GM23248 (cell line): ENCODE data around the gene UBN2. TPM values are rescaled to one million over a fixed set of nuclear protein-coding genes. Genes with fewer than 3 reads are reported as not detected.

Experiments used
- DNase-seq: peaks from one replicate; pipeline ENCODE4 v3.0.0-alpha.2; 2015
- H2AFZ ChIP-seq: fragments of 200-600 bp; sonication (generic); 2 replicates; pipeline ENCODE4 v1.6.1; 2016; ENCODE audit warnings: antibody characterized with exemption
- H3F3A ChIP-seq: fragments of 200-600 bp; sonication (generic); 2 replicates; pipeline ENCODE4 v1.6.1; 2016; ENCODE audit warnings: mild to moderate bottlenecking, antibody characterized with exemption, mixed run types; ENCODE audit not compliant: insufficient read depth
- H3K27ac ChIP-seq: fragments of 200-600 bp; sonication (generic); 2 replicates; pipeline ENCODE4 v1.5.1; 2016; ENCODE audit warnings: mild to moderate bottlenecking
- H3K27me3 ChIP-seq: fragments of 200-600 bp; sonication (generic); replicated peaks from 2 replicates; pipeline ENCODE4 v1.6.1; 2016; ENCODE audit warnings: mild to moderate bottlenecking; ENCODE audit not compliant: insufficient read depth
- H3K36me3 ChIP-seq: fragments of 200-600 bp; sonication (generic); 2 replicates; pipeline ENCODE4 v1.6.1; 2016; ENCODE audit warnings: low read depth, mild to moderate bottlenecking
- H3K4me1 ChIP-seq: fragments of 200-600 bp; sonication (generic); 2 replicates; pipeline ENCODE4 v1.6.1; 2016; ENCODE audit warnings: mild to moderate bottlenecking; ENCODE audit not compliant: insufficient read depth
- H3K4me2 ChIP-seq: fragments of 200-600 bp; sonication (generic); one replicate; pipeline ENCODE4 v1.6.1; 2016; ENCODE audit warnings: mild to moderate bottlenecking; ENCODE audit not compliant: unreplicated experiment
- H3K4me3 ChIP-seq: fragments of 200-600 bp; sonication (generic); 2 replicates; pipeline ENCODE4 v1.5.1; 2016; ENCODE audit warnings: mild to moderate bottlenecking
- H3K79me2 ChIP-seq: fragments of 200-600 bp; sonication (generic); 2 replicates; pipeline ENCODE4 v1.6.1; 2016; ENCODE audit warnings: mild to moderate bottlenecking; ENCODE audit not compliant: insufficient read depth
- H3K9ac ChIP-seq: fragments of 200-600 bp; sonication (generic); 2 replicates; pipeline ENCODE4 v1.6.1; 2016; ENCODE audit warnings: mild to moderate bottlenecking
- H3K9me2 ChIP-seq: fragments of 200-600 bp; sonication (generic); 2 replicates; pipeline ENCODE4 v1.6.1; 2016; ENCODE audit warnings: mixed run types, mild to moderate bottlenecking, moderate library complexity; ENCODE audit not compliant: insufficient read depth
- H3K9me3 ChIP-seq: fragments of 200-600 bp; sonication (generic); one replicate; pipeline ENCODE4 v1.6.1; 2017; ENCODE audit warnings: low read depth
- H4K20me1 ChIP-seq: fragments of 200-600 bp; sonication (generic); 2 replicates; pipeline ENCODE4 v1.6.0; 2016; ENCODE audit not compliant: insufficient read depth
- EZH2 ChIP-seq: fragments of 200-600 bp; sonication (generic); IDR thresholded peaks from 2 replicates; pipeline ENCODE4 v1.6.1; 2018; ENCODE audit warnings: antibody characterized with exemption, mild to moderate bottlenecking; ENCODE audit not compliant: insufficient read depth, poor library complexity, severe bottlenecking
- EZH2phosphoT487 ChIP-seq: fragments of 200-600 bp; sonication (generic); IDR thresholded peaks from 2 replicates; pipeline ENCODE4 v1.6.1; 2018; ENCODE audit warnings: antibody characterized with exemption, moderate library complexity, mild to moderate bottlenecking, low read depth; ENCODE audit not compliant: insufficient read depth
- WGBS, 2 experiments: methylation state at CpG; one replicate each; pipeline ENCODE4 v1.1.6; 2015 to 2017; ENCODE audit warnings: low lambda C conversion rate in 2 of 2, low coverage in 1 of 2; ENCODE audit errors: missing lambda C conversion rate in 2 of 2; 5-methylcytosine and 5-hydroxymethylcytosine counted together
- in situ Hi-C: fragments of 300-500 bp; cut with MboI; formaldehyde crosslinking; loops from 2 replicates; pipeline ENCODE4 v1.15.0; 2020
- polyA plus RNA-seq: library from polyadenylated mRNA; unstranded; fragments of >200 nt; fragmentation: Nextera tagmentation; extraction: Ambion mirVana; gene quantifications from 2 replicates; pipeline ENCODE4 v1.2.1, GENCODE V29; 2016
- total RNA-seq: library from RNA; depleted of rRNA; stranded (reverse); fragments of >200 nt; shearing (Covaris generic); gene quantifications from 2 replicates; pipeline ENCODE4 v1.2.3, GENCODE V29; 2014

The UBN2 gene
- total and polyA plus RNA-seq, 2 experiments from 2014 or later, result 1.0 to 3.2 TPM

DNA sequence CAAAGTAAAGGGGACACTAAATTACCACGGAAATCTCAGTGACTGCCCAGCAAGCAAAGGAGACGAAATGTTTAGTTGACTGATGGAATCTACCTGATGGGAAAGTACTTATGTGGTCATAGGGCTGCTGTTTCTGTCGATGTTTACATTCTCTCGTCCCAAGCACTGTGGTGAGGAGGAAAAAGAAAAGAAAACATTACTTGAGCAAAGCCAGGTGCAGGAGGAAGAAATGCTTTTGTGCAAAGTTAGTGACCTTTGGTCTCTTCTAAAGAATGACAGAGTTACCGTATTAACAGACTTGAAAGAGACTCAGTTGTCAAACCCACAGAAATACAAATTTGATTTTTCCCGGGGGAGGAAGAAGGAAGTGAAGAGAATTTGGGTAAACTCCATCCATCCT, 66.8 kb downstream of the UBN2 start:
- TF ChIP-seq EZH2 (no peak), EZH2phosphoT487 (no peak)
- Histone ChIP-seq H3K4me1 (no peaks in the 10 kb centered on the region), H4K20me1 (no peaks in the 10 kb centered on the region), H3K9me3 (no peaks in the 10 kb centered on the region), H3K27me3 (no peaks in the 10 kb centered on the region), H3K9me2 (no peaks in the 10 kb centered on the region), H3K4me2 (no peak overlapping the region), H3K79me2 (no peaks in the 10 kb centered on the region), H3F3A (no peaks in the 10 kb centered on the region), H3K9ac (no peak overlapping the region), H3K36me3 (peaks cover 13% of the 10 kb centered on the region; the same call in 1 of the 2 replicates), H2AFZ (no peak overlapping the region), H3K27ac (no peak overlapping the region), H3K4me3 (no peak overlapping the region)
- in situ Hi-C loops, result no loop called here
- WGBS, 2 experiments, result 65 to 71% methylated on average over 6 of the region's 6 CpGs
- DNase-seq, result no peak

GRCh38 chr7:139299296-139299695, 68.3 kb downstream of the UBN2 start:
- H3K4me3 ChIP-seq, result no peak overlapping the region
- H3K9ac ChIP-seq, result no peak overlapping the region
- no peaks in the 10 kb centered on the region for H3K4me1 ChIP-seq
- H2AFZ ChIP-seq, result no peak overlapping the region
- H3F3A ChIP-seq, result no peaks in the 10 kb centered on the region
- no peaks in the 10 kb centered on the region for H3K9me2 ChIP-seq
- H3K9me3 ChIP-seq, result no peaks in the 10 kb centered on the region
- in situ Hi-C loops, result no loop called here
- no peaks in the 10 kb centered on the region for H4K20me1 ChIP-seq
- H3K4me2 ChIP-seq, result no peak overlapping the region
- DNase-seq, result no peak
- 97 to 98% methylated on average over 2 of the region's 2 CpGs for WGBS, 2 experiments
- H3K79me2 ChIP-seq, result no peaks in the 10 kb centered on the region
- 0 out of 2 replicates have a peak, but pooled peaks cover 13% of the 10 kb centered on the region for H3K36me3 ChIP-seq
- H3K27me3 ChIP-seq, result no peaks in the 10 kb centered on the region
- H3K27ac ChIP-seq, result no peak overlapping the region
- TF ChIP-seq EZH2phosphoT487, result no peak
- no peak for TF ChIP-seq EZH2

GRCh38 chr7:139300390-139300789, 69.4 kb downstream of the UBN2 start:
- H3K9me2 ChIP-seq, result no peaks in the 10 kb centered on the region
- no peak overlapping the region for H3K4me2 ChIP-seq
- TF ChIP-seq EZH2 (no peak), EZH2phosphoT487 (no peak)
- H3F3A ChIP-seq, result no peaks in the 10 kb centered on the region
- no peak overlapping the region for H2AFZ ChIP-seq
- no peaks in the 10 kb centered on the region for H4K20me1 ChIP-seq
- in situ Hi-C loops, result no loop called here
- H3K27ac ChIP-seq, result no peak overlapping the region
- 74 to 79% methylated on average over 2 of the region's 2 CpGs for WGBS, 2 experiments
- 0 out of 2 replicates have a peak, but pooled peaks cover 13% of the 10 kb centered on the region for H3K36me3 ChIP-seq
- no peaks in the 10 kb centered on the region for H3K4me1 ChIP-seq
- no peaks in the 10 kb centered on the region for H3K27me3 ChIP-seq
- no peak overlapping the region for H3K4me3 ChIP-seq
- H3K79me2 ChIP-seq, result no peaks in the 10 kb centered on the region
- H3K9me3 ChIP-seq, result no peaks in the 10 kb centered on the region
- no peak overlapping the region for H3K9ac ChIP-seq
- DNase-seq, result no peak

GRCh38 chr7:139304517-139304916, 73.5 kb downstream of the UBN2 start:
- Histone ChIP-seq H3K4me2 (no peak overlapping the region), H3K9ac (no peak overlapping the region)
- TF ChIP-seq EZH2 (no peak), EZH2phosphoT487 (no peak)

DNA sequence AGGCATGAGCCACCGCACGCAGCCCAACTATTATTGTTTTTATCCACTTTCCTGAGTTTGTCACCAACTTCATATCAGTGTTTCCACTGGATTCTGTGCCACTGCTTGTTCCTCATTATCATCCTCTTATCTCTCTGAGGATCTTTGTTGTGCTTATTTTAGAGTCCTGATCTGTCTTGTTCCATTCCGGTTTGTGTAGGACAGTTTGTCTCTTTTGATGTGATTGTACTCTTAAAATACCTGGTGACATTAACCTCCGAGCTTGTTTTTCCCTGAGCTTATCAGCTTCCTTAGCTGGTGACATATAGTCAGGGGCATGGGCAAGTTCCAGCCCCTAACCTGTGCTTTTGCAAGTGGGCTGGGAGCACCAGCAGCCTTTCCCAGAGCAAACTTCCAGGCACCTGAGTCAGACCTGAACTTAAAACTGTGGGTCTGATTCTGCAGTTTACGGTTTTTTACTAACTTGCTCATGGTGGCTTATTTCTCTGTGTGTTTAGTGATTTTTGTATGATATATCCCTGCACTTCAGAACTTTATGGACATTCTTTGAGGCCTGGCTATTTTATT, 87.0 kb downstream of the UBN2 start:
- DNase-seq, result no peak
- Histone ChIP-seq H4K20me1 (no peaks in the 10 kb centered on the region), H3K4me1 (no peaks in the 10 kb centered on the region), H3K4me3 (no peak overlapping the region), H3K79me2 (no peaks in the 10 kb centered on the region), H3K4me2 (no peak overlapping the region), H3K27me3 (no peaks in the 10 kb centered on the region), H3K9me3 (no peaks in the 10 kb centered on the region), H2AFZ (no peak overlapping the region), H3K36me3 (no peaks in the 10 kb centered on the region), H3K9me2 (no peaks in the 10 kb centered on the region), H3K27ac (no peak overlapping the region), H3F3A (no peaks in the 10 kb centered on the region), H3K9ac (no peak overlapping the region)
- in situ Hi-C loops, result no loop called here
- no peak for TF ChIP-seq EZH2
- TF ChIP-seq EZH2phosphoT487, result no peak
- WGBS, 2 experiments, result 89 to 95% methylated on average over 5 of the region's 5 CpGs

More at GRCh38 chr7:139304517-139304916, 73.5 kb downstream of the UBN2 start:
- no peak for DNase-seq
- Histone ChIP-seq H3K4me3 (no peak overlapping the region), H3K4me1 (no peaks in the 10 kb centered on the region), H3K79me2 (no peaks in the 10 kb centered on the region), H3K36me3 (0 out of 2 replicates have a peak, but pooled peaks cover 6% of the 10 kb centered on the region), H3K9me3 (no peaks in the 10 kb centered on the region), H3K27ac (no peak overlapping the region), H3K27me3 (no peaks in the 10 kb centered on the region), H4K20me1 (no peaks in the 10 kb centered on the region), H3K9me2 (no peaks in the 10 kb centered on the region), H2AFZ (no peak overlapping the region), H3F3A (no peaks in the 10 kb centered on the region)
- 93 to 95% methylated on average over 1 of the region's 1 CpG for WGBS, 2 experiments
- in situ Hi-C loops, result no loop called here
